Stimulated activated CD4-positive, alpha-beta T cell treated with anti-CD3 and anti-CD28 coated beads, TNF-alpha, amount 100 ng/mL, for 48 hours (primary cell): ENCODE data around the gene AMMECR1L.
"Not testable (repeated sequence)": the region's sequence is repeated elsewhere in the genome, so short reads cannot be mapped to it uniquely, and the experiment has no call there.

Source experiments
- DNase-seq, 3 donors: peaks; one replicate each; pipeline ENCODE4 v3.0.0-alpha.2; 2020; ENCODE audit warnings: low read depth in 3 of 3

AMMECR1L gene

DNA sequence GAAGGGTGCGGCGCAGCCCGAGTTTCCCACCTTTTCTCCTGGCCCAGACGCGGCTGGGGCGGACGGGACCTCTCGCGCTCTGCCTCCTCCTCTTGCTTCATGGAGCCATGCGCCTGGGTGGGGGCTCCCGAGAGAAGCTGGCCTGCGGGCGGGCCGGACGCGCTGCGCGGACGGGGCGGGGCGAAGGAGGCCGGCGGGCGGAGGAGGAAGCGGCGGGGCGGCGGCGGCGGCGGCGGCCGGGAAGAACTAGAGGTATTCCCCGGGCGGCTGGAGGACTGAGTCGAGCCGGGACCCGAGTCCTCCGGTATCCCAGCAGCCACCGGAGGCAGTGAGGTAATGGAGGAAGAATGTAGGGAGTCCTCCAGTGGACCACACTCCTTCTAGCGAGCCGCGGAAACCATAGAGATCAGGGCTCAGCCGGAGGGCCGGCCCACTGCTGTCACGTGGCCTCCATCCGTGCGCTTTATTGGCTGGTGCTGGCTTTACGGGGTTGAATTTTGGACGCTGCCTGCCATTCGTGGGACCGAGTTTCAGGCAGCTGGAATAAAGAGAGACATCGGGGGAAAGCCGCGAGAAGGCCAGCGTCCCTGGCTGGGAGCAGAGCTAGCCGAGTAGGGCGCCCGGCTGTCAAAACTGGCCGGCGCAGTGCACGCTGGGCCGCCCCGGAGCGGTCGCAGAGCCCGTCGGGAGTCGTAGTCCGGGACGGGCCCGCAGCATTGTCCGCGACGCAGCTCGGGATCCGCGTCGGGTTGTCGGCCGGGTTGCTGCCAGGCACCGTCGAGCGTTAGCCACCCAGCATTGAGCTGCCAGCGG is at the start of gene AMMECR1L:
TSS of gene AMMECR1L (minus strand) at position 177 of the 813 bp plus-strand sequence. CDS start 11,722 bp downstream, outside the sequence.
- DNase-seq = peak; percentile 41 to 59 (median 48)

DNA sequence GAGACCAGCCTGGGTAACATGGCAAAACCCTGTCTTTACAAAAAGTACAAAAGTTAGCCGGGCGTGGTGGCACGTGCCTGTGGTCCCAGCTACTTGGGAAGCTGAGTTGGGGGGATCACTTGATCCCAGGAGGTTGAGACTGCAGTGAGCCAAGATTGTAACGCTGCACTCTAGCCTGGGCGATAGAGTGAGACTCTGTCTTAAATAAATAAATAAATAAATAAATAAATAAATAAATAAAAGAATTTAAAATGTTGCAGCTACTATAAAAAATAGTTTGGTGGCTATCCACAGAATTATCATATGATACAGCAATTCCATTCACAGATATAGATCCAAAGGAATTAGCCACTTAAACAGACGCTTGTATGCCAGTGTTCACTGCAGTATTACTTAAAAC is 49.6 kb upstream of the AMMECR1L start:
- DNase-seq = no peak

DNA sequence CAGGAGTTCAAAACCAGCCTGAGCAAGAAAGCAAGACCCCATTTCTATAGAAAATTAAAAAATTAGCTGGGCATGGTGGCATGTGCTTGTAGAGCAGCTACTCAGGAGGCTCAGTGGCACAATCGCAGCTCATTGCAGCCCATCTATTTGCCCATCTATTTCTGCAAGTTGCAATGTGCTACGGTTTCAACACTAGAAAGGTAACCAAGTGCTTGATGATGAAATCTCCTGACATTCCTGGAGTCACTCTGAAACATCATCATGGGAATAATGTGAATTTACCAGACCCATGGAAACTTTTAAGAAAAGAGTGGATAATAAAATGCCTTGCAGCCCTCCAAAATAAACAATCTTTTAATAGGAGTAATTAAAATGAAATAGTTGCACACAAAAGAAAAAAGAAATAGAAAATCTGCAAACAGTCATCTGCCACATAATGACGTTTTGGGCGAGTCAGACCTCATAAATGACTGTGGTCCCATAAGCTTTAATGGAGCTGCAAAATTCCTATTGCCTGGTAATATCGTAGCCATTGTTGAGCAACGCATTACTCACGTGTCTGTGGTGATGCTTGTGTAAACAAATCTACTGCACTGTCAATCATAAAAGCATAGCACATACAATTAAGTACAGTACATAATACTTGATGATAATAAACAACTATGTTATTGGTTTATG is 46.6 kb upstream of the AMMECR1L start:
- DNase-seq = no peak

DNA sequence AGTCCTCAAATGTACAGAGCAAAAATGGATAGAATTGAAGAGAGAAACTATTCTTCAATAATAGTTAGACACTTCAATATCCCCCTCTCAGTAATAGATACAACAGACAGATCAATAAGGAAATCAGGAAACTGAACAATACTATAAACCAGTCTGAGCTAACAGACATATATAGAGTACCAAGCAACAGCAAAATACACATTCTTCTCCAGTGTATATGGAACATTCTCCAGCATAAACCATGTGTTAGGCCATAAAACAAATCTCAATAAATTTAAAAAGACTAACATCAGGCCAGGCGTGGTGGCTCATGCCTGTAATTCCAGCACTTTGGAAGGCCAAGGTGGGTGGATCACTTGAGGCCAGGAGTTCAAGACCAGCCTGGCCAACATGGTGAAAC is 43.7 kb upstream of the AMMECR1L start:
- DNase-seq = no peak

DNA sequence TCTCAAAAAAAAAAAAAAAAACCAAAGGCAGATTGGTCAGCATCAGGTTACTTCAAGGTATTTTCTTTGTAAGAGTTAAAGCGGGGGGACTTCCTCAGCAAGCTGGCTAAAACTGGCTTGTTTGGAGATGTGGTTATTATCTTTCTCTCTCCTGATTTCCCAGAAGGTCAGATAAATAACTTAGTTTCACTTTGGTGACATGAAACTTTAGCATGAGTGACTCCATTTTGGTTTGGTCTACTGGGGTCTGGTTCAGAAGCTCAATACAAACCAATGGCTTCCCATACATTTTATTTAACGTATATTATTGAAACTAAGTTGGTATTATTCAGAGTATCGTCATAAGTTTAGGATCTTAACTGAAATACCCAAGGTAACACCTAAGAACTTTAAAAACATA is 41.6 kb upstream of the AMMECR1L start:
- DNase-seq = no peak

DNA sequence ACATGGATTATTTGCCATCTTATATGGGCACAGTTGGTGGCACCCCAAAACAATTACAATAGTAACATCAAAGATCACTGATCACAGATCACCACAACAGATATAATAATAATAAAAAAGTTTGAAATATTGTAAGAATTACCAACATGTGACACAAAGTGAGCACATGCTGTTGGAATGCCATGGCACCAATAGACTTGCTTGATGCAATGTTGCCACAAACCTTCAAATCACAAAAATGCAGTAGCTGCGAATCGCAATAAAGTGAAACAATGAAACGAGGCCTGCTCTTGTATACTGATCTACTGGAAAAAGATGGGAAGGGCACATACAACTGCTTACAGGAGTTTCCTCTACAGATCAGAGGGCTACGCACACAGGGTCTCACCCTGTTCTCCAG is 32.2 kb upstream of the AMMECR1L start:
- no peak for DNase-seq

DNA sequence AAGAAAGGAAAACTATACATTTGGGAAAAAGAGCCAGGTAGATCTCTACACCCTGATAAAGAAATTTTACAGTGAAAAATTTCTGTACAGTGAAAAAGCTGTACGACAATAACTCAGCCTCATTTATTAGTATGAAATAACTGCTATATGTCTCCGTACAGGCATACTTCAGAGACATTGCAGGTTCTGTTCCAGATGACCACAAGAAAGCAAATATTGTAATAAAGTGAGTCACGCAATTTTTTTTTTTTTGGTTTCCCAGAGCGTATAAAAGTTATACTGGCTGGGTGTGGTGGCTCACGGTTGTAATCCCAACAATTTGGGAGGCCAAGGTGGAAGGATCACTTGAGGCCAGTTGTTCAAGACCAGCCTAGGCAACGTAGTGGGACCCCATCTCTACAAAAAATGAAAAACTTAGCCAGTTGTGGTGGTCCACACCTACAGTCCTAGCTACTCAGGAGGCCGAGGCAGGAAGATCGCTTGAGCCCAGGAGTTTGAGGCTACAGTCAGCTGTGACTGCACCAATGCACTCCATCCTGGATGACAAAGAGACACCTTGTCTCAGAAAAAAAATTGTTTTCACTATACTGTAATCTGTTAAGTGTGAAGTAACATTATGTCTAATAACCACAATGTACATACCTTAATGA is 28.2 kb upstream of the AMMECR1L start:
- DNase-seq = no peak

DNA sequence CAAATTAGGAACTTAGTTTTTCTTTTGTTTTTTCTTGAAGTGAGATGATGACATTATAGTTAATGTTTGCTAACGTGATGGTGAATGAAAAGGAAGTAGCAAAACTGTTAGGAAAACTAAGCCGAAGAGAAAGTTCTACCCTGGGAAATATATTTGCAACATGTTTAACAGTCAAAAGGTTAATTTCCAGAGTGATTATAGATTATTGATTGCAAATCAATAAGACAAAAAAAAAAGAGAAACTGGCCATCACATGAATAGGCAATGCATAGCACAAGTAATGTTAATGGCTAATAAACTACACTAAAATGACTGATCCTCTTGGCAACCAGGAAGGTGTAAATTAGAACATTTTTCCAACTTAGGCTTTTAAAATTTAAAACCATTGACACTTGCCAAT is 26.0 kb upstream of the AMMECR1L start:
- DNase-seq = no peak

DNA sequence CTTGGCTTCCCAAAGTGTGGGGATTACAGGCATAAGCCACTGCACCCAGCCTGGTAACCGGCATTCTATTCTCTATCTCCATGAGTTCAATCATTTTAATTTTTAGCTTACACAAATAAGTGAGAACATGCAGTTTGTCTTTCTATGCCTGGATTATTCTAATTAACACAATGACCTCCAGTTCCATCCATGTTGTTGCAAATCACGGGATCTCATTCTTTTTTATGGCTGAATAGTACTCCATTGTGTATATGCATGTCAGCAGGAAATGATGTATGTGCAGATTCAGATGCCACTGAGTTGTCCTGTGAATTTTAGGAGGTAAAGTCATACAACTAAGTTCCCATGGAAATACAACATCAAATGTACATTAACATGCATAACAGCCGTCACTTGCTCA is 24.7 kb upstream of the AMMECR1L start:
- DNase-seq = no peak

DNA sequence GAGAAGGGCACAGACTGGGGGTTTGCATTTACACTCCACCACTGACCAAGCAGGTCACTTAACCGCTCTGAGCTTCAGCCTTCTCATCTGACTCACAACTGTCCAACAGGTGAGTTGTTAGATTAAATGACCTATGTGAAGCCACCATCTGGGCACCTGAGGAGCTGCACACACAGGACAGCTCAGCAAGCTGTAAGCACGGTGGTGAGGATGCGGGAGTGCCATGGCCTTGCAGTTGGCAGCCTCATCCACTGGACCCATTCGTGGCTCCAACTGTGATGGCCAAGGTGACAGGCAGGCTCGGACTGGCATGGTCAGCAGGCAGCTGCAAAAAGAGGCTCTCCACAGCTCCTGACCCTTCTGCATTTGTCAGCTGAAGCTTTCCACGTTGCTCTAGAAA is 23.3 kb upstream of the AMMECR1L start:
- no peak for DNase-seq

DNA sequence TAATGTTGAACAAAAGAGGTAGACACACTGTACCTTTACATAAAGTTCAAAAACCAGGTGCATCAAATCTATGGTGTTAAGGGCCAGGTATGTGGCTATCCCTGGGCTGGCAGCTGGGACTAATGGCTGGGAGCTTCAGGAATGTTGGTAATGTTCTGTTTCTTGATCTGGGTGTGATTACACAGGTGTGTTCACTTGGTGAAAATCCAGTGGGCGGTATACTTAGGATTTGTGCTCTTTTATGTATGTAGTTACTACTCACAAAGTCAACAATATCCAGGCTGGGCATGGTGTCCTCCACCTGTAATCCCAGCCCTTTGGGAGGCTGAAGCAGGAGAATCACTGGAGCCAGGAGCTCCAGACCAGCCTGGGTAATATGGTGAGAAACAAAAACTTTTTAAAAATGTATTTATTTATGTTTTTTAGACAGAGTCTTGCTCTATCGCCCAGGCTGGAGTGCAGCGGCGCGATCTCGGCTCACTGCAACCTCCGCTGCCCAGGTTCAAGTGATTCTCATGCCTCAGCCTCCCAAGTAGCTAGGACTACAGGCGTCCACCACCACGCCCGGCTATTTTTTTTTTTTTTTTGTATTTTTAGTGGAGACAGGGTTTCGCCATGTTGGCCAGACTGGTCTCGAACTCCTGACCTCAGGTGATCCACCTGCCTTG is 22.1 kb upstream of the AMMECR1L start:
- not testable (repeated sequence) for DNase-seq

DNA sequence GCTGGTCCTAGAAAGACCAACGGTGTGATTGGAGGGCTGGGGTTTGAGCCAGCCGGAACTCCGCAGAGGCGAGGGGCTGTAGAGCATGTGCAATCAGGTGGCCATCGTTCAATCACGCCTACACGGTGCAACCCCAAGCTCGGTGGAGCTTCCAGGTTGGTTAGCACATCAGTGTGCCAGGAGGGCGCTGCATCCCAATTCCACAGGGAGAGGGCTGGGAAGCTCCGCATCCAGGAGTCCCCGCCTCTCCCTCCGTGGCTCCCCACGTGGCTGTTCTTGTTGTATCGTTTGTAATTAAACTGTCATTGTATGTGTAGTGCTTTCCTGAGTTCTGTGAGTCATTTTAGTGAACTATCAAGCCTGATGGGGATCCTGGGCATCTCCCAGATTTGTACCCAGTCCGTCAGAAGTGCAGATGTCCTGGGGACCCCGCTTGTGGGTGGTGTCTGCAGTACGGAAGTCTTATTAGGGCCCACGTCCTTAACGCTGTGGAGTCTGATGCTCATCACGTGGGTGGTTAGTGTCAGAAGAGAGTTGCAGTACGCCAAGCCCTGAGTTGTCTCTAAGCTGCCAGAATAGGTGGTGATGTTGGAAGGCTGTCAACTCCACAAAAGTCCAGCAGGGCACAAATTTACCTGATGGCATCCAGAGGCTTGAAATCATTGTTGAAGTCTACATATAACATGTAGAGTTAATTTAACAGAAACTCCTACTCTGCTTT is 20.6 kb upstream of the AMMECR1L start:
- no peak for DNase-seq

DNA sequence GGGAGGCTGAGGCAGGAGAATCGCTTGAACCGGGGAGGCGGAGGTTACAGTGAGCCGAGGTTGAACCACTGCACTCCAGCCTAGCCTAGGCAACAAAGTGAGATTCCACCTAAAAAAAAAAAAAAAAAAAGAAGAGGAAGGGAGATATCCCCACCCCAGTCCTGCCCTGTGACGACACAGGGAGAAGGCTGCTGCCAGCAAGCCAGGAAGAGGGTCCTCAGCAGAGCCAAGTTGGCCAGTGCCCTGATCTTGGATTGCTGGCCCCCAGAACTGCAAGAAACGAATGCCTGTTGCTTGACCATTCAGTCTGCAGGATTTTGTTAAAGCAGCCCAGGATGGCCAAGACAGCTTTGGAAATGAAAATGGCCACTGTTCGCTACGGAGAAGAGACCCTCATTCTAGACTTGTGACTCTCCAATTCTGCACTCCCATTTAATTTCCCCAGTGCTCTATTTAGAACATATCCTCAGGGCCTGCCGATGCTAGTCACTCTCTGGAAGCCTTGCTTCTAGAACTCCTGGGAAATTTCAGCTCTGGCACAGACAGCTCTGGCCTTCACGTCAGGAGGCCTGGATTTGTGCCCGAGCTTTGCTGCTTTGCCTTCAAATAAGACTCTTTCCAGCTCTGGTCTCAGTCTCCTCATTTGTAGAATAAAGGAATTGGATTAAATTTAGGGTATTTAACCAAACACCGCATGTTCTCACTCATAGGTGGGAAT is 15.7 kb upstream of the AMMECR1L start:
- DNase-seq = no peak

DNA sequence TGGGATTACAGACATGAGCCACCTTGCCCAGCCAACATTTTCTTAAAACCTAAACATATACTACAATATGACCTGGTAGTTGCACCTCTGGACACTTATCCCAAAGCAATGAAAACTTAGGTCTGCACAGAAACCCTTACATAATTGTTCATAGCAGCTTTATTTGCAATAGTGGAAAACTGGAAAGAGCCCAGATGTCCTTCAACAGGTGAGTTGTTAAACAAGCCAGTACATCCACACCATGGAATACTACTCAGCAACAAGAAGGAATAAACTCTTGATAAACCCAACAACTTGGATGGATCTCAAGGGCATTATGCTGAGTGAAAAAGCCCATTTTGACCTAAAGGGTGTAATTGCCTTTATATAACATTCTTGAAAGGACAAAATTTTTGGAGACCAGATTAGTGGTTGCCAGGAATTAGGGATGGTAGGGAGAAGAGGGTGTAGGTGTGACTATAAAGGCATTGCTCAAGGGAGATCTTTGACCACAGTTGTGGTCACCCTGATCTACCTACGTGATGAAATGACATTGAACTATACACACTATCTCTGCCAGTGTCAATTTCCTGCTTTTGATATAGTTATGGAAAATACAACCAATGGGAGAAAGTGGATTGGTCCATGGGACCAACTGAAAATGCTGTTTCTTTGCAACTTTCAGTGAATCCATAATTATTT is 11.9 kb upstream of the AMMECR1L start:
- DNase-seq = no peak

DNA sequence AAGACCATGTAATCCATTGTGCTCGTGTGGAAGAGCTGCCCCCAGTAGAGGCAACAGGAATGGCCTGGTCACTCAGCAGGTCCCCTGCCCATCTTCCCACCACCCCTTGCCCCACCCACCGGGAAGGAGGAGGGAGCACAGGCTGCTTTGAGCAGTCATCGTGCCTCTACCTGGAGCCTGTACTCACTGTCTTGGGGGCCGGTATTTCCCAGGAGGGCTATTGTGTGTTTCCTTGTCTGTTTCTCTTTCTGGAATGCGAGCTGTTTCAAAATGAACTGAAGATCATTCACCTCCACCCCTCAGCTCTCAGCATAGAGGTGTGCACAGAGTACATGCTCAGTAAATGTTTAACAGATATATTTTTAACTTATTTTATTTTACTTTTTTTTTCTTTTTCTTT is 7.7 kb upstream of the AMMECR1L start:
- DNase-seq = no peak

DNA sequence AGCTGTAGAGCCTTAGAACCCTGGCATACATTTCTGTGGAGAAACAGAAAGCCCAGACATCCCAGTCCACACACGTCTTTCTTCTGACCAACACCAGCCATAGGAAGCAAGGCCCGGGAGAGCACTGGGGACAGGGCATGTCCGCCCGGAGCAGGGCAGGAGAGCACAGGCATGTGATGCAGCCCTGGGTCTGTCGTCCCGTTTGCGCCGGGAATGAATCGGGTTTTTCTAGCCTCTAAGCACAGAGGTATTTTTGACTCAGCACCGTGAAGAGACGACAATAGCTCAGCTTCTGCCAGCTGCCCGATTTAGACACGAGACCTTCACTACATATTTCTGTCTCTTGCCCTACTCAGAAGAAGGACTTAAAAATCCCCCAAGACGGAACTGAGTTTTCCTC is 7.3 kb upstream of the AMMECR1L start:
- DNase-seq = no peak

DNA sequence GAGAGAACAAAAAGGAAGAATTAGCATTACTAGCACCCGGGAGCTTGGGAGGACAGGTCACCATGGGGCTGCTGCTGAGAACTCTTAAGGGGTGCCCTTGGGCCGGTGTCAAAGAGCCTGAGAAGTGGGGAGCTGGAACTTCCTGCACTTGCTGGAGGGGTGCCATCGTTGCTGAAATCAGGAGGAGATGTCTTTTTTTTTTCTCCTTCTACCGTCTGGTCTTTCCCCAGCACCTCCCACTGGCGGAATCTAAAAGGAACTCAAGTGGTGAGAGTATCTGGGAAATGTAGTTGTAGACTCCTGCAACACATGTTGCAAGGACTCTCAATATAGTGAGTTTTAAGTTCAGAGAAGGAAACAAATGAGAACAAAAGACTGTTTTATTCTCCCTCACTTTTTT is 6.1 kb upstream of the AMMECR1L start:
- no peak for DNase-seq

DNA sequence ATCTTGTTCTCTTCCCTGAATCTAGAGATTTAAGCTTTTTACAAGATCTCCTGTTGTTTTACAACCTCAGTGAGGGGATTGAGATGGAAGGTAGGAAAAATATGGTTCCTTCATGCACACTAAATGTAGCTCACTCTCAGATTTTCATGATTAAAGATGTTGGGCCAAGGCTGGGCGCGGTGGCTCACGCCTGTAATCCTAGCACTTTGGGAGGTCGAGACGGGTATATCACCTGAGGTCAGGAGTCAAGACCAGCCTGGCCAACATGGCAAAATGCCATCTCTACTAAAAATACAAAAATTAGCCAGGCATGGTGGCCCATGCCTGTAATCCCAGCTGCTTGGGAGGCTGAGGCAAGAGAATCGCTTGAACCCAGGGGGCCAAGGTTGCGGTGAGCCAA is 5.0 kb upstream of the AMMECR1L start:
- DNase-seq = not testable (repeated sequence)

DNA sequence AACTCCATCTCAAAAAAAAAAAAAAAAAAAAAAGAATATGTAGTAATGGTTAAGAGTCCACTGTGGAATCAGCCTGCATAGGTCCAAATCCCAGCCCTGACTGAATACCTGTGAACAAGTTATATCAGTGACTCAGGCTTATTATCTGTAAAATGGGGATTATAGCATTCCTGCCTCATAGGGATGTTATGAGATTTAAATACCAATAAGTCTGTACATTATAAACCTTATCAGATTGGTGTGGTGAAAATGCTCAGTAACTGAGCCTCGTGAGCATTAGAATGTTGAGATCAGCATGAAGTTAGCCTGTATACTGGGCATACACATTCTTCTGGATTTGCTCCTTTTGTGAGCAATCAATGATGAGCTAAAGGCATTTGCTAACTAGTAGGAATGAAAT is 3.0 kb upstream of the AMMECR1L start:
- DNase-seq = no peak

DNA sequence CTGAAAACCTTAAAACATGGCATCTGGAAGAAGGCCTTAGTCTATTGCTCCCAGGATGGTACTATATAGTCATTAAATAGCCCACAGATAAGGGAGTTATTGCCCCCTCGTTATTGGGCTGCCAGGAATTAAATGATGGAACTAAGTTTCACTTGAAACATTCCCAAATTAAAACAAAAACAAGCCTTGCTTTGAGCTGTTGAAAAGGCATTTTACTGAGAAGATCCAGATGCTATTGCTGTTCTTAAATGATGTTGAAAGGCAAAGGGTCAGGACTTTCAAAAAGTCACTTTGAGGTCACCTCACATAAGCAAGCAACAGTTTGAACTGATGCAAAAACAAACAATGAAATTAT is 2.0 kb upstream of the AMMECR1L start:
- DNase-seq = no peak
